H1 (cell line): Measurements from ENCODE around the gene CCDC51.

Experiments used
- CBX5 ChIP-seq: fragments of 300-800, 300-1000 bp; sonication (generic); IDR thresholded peaks from 2 replicates; pipeline ENCODE4 v1.7.1; 2016; ENCODE audit warnings: antibody characterized with exemption, low read length, low read depth
- CTCF ChIP-seq, 3 experiments: IDR thresholded peaks; 1 replicate in 2 of 3; 2 replicates in 1 of 3; pipeline versions ENCODE4 v1.5.1 to v1.6.1; 2011; ENCODE audit warnings: low read length in 3 of 3, mild to moderate bottlenecking in 3 of 3, inconsistent platforms in 2 of 3, low read depth in 1 of 3, moderate library complexity in 1 of 3; ENCODE audit not compliant: insufficient read depth in 1 of 3; ENCODE audit errors: control extremely low read depth in 1 of 3
- EP300 ChIP-seq, 2 experiments: IDR thresholded peaks; 1 replicate in 1 of 2; 2 replicates in 1 of 2; pipeline ENCODE4 v1.6.1; 2011 to 2012; ENCODE audit warnings: low read depth in 2 of 2, low read length in 2 of 2, mild to moderate bottlenecking in 2 of 2, borderline replicate concordance in 1 of 2, inconsistent platforms in 1 of 2, moderate library complexity in 1 of 2
- EZH2 ChIP-seq: fragments of 200-600 bp; sonication (generic); IDR thresholded peaks from 2 replicates; pipeline ENCODE4 v1.7.1; 2012; ENCODE audit warnings: low read depth, mild to moderate bottlenecking, moderate library complexity, low read length, inconsistent platforms; ENCODE audit not compliant: severe bottlenecking

GRCh38 chr3:48465237-48465530, 25.3 kb upstream of the CCDC51 start:
- TF ChIP-seq CTCF (IDR thresholded peaks at IDR 0.05; ENCODE audit: control extremely low read depth in 1 of 3, insufficient read depth in 1 of 3, low read depth in 1 of 3, low read length in 3 of 3) (no peak), EZH2 (no peak), EP300 (IDR thresholded peaks at IDR 0.05; ENCODE audit: borderline replicate concordance in 1 of 2, low read depth in 2 of 2, low read length in 2 of 2) (no peak), CBX5 (no peak)
